HEK293T (cell line): ENCODE results near the gene HSPA6.
"Not testable (repeated sequence)": the region's sequence is repeated elsewhere in the genome, so short reads cannot be mapped to it uniquely, and the experiment has no call there.

Experiments used
- BHLHE40 ChIP-seq: fragments of 450-650 bp; IDR thresholded peaks from 2 replicates; pipeline ENCODE4 v1.6.1; 2016; ENCODE audit warnings: mild to moderate bottlenecking, moderate library complexity, borderline replicate concordance
- FOXM1 ChIP-seq: fragments of 450-650 bp; IDR thresholded peaks from 2 replicates; pipeline ENCODE4 v1.6.1; 2017; ENCODE audit warnings: mild to moderate bottlenecking, borderline replicate concordance

DNA sequence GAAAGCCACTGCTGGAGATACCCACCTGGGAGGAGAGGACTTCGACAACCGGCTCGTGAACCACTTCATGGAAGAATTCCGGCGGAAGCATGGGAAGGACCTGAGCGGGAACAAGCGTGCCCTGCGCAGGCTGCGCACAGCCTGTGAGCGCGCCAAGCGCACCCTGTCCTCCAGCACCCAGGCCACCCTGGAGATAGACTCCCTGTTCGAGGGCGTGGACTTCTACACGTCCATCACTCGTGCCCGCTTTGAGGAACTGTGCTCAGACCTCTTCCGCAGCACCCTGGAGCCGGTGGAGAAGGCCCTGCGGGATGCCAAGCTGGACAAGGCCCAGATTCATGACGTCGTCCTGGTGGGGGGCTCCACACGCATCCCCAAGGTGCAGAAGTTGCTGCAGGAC lies 981 bp downstream of the HSPA6 start:
- not testable (repeated sequence) for TF ChIP-seq BHLHE40, FOXM1
